Measurements from ENCODE around the gene FATE1. TPM values are rescaled to one million over a fixed set of nuclear protein-coding genes. Genes with fewer than 3 reads are reported as not detected.
A peak's percentile ranks its signal among the peaks of the same experiment; 100 is the strongest.

Gene FATE1
- total RNA-seq, 6 experiments from 2014 or later: not detected

DNA sequence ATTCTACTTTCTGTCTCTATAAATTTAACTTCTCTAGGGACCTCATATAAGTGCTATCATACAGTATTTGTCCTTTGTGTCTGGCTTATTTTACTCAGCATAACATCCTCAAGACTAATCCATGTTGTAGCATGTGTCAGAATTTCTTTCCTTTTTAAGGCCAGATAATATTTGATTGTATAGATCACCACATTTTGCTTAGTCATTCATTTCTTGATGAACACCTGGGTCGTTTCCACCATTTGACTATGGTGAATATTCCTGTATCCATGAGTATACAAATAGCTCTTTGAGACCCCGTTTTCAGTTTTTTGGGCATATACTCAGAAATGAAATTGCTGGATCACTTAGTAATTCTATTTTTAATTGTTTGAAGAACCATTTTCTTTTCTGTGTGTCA is 30.7 kb downstream of the FATE1 start:
- ATAC-seq (no peak), DNase-seq (no peak)
- Histone ChIP-seq H3K27me3 (peaks cover 0 to 16% of the 10 kb centered on the region in 2 donors), H3K36me3 (no peaks in the 10 kb centered on the region), H3K27ac (no peak overlapping the region), H3K4me1 (no peaks in the 10 kb centered on the region), H3K4me3 (no peak overlapping the region), H3K9me3 (no peaks in the 10 kb centered on the region)
- TF ChIP-seq POLR2A (IDR thresholded peaks at IDR 0.05): no peak
- 30% methylated on average over 2 of the region's 2 CpGs for WGBS (ENCODE audit: insufficient coverage, low coverage, low lambda C conversion rate, missing lambda C conversion rate)
- intact Hi-C loops (cut with DNase I): no loop called here

DNA sequence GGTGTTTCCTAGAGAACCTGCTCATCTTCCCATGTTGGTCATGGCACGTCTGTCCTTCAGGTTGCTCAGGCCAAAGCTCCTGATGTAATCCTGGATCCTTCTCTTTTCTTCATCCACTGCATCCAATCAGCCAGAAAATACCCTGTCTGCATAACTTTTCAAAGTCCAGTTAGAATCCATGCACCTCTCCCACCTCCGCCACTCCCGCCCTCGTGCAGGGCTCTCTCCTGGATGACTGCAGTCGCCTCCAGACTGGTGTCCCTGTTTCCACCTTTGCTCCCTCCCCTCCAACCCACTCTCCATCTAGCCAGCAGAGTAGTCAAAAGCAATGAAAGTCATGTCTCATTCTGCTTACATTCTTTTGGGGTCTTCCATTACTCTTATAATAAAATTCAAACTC is 34.7 kb downstream of the FATE1 start:
- no peak overlapping the region for H3K27ac ChIP-seq
- no peaks in the 10 kb centered on the region for H3K9me3 ChIP-seq
- intact Hi-C loops (cut with DNase I): loop anchor here (10.0 kb wide), 1 partner anchor 884 kb away; the partner anchor contains the start of gene GABRQ (in 2 of the 2)
- H3K4me3 ChIP-seq: no peak overlapping the region
- TF ChIP-seq, protein P1, sequence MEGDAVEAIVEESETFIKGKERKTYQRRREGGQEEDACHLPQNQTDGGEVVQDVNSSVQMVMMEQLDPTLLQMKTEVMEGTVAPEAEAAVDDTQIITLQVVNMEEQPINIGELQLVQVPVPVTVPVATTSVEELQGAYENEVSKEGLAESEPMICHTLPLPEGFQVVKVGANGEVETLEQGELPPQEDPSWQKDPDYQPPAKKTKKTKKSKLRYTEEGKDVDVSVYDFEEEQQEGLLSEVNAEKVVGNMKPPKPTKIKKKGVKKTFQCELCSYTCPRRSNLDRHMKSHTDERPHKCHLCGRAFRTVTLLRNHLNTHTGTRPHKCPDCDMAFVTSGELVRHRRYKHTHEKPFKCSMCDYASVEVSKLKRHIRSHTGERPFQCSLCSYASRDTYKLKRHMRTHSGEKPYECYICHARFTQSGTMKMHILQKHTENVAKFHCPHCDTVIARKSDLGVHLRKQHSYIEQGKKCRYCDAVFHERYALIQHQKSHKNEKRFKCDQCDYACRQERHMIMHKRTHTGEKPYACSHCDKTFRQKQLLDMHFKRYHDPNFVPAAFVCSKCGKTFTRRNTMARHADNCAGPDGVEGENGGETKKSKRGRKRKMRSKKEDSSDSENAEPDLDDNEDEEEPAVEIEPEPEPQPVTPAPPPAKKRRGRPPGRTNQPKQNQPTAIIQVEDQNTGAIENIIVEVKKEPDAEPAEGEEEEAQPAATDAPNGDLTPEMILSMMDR (IDR thresholded peaks at IDR 0.05): no peak
- no peak for TF ChIP-seq POLR2A (IDR thresholded peaks at IDR 0.05)
- no peak for ATAC-seq
- H3K4me1 ChIP-seq: peaks cover 0 to 5% (median 0%) of the 10 kb centered on the region in 4 donors
- H3K36me3 ChIP-seq: no peaks in the 10 kb centered on the region
- DNase-seq: no peak
- H3K27me3 ChIP-seq: peaks cover 0 to 16% of the 10 kb centered on the region in 2 donors
- 72% methylated on average over 5 of the region's 5 CpGs for WGBS (ENCODE audit: insufficient coverage, low coverage, low lambda C conversion rate, missing lambda C conversion rate)

DNA sequence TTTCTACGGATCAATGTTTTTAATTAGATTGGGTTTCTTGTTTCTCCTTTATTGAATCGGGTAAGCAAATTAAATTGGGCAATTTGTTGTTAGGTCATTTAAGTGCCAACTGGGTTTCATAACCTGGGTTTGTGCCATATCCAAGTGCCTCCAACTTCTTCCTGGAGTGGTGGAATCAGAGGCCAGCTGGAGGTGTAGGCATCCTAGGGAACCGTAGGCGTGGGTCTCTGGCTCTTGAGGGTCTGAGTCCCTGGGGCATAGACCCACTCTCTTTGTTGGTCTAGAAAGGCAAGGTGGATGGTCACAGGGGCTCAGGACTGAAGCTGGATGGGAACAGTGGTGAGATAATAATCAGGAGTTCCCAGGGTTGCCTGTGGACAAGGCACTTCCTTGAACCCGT is 37.0 kb downstream of the FATE1 start:
- Histone ChIP-seq H3K4me3 (no peak overlapping the region), H3K27ac (no peak overlapping the region), H3K9me3 (no peaks in the 10 kb centered on the region), H3K36me3 (no peaks in the 10 kb centered on the region), H3K27me3 (peaks cover 0 to 14% of the 10 kb centered on the region in 2 donors), H3K4me1 (peaks cover 0 to 5% (median 0%) of the 10 kb centered on the region in 4 donors)
- intact Hi-C loops (cut with DNase I): loop anchor here (10.0 kb wide), 1 partner anchor 882 kb away; the partner anchor contains the start of gene GABRQ (in 2 of the 2)
- 32% methylated on average over 5 of the region's 5 CpGs for WGBS (ENCODE audit: insufficient coverage, low coverage, low lambda C conversion rate, missing lambda C conversion rate)
- ATAC-seq (peak in 3 of 4 donors; percentile 44 to 55 (median 45)), DNase-seq (no peak)
- TF ChIP-seq POLR2A (IDR thresholded peaks at IDR 0.05): no peak
- TF ChIP-seq, protein P1 (IDR thresholded peaks at IDR 0.05): no peak

DNA sequence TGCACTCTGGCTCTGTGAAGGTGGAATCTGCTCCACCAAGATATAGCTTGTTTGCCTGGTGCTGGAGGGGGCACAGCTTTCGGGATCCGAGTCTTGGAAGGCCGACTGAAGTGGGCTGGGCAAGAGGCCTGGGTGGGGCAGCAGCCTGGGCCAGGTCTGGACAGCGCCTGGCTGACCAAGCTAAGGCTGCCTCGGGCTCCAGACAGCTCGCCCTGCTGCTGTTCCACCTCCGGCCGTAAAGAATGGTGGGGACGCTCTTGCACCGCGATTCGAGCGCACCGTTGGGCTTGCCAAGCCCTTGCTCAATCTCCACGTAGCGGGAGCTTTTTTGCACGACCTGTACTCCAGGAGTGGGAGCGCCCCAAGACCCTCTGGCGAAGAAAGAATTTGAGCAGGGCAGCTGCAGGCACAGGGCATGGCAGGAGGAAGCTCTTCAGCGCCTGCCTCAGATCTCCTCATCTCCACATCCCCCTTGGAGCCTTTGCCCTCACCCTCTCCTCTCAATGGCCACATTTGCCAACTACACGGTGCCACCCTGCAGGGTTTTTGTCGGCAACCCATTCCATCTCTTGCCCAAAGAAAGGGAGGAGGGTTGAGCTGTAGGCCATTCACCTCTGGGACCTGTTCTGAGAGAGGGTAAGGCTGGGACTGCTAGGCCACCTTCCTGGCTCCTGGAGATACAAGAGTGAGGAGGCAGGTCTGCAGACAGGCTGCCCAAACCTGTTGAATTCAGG is 37.6 kb downstream of the FATE1 start:
- intact Hi-C loops (cut with DNase I): loop anchor here (10.0 kb wide), 1 partner anchor 881 kb away; the partner anchor contains the start of gene GABRQ (in 2 of the 2)
- Histone ChIP-seq H3K36me3 (no peaks in the 10 kb centered on the region), H3K9me3 (no peaks in the 10 kb centered on the region), H3K4me1 (peaks cover 0 to 5% (median 0%) of the 10 kb centered on the region in 4 donors), H3K27ac (no peak overlapping the region), H3K4me3 (no peak overlapping the region), H3K27me3 (peaks cover 0 to 8% of the 10 kb centered on the region in 2 donors)
- 46% methylated on average over 2 of the region's 22 CpGs for WGBS (ENCODE audit: insufficient coverage, low coverage, low lambda C conversion rate, missing lambda C conversion rate)
- DNase-seq (peak; percentile 68 to 81 (median 71)), ATAC-seq (peak; percentile 94 to 98 (median 97))
- TF ChIP-seq, protein P1 (IDR thresholded peaks at IDR 0.05): peak; percentile 72 to 85 (median 79)
- no peak for TF ChIP-seq POLR2A (IDR thresholded peaks at IDR 0.05)

DNA sequence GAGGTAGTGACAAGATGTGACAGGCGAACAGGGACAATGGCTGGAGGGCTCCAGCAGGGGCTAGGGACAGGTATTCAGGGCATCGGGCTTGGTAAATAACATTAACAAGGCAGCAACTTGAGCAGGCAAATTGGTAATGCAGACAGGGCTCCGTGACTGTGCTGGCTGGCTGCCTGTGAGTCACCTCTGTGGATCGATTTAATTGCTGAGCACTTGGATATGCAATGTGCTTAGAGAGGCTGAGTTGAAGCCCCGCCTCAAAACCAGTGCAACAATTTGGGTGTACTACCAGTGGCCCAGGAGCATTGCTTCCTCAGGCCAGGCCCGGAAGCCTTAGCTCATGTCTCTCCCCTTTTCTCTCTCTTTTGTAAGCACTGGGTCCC is 38.2 kb downstream of the FATE1 start:
- DNase-seq (peak in 2 of 3 donors; percentile 45 to 46), ATAC-seq (peak in 2 of 4 donors; percentile 54 to 70)
- intact Hi-C loops (cut with DNase I): loop anchor here (10.0 kb wide), 1 partner anchor 881 kb away; the partner anchor contains the start of gene GABRQ (in 2 of the 2)
- H3K27me3 ChIP-seq: peaks cover 0 to 8% of the 10 kb centered on the region in 2 donors
- no peaks in the 10 kb centered on the region for H3K9me3 ChIP-seq
- 33% methylated on average over 1 of the region's 6 CpGs for WGBS (ENCODE audit: insufficient coverage, low coverage, low lambda C conversion rate, missing lambda C conversion rate)
- peaks cover 0 to 5% (median 0%) of the 10 kb centered on the region in 4 donors for H3K4me1 ChIP-seq
- H3K36me3 ChIP-seq: no peaks in the 10 kb centered on the region
- H3K4me3 ChIP-seq: no peak overlapping the region
- TF ChIP-seq, protein P1 (IDR thresholded peaks at IDR 0.05): no peak
- no peak for TF ChIP-seq POLR2A (IDR thresholded peaks at IDR 0.05)
- H3K27ac ChIP-seq: no peak overlapping the region

All from right lobe of liver (tissue), 6 donors.